ENCODE results near the gene SAMHD1. TPM values are rescaled to one million over a fixed set of nuclear protein-coding genes. Genes with fewer than 3 reads are reported as not detected.
A peak's percentile ranks its signal among the peaks of the same experiment; 100 is the strongest.

Gene SAMHD1
- total and polyA plus RNA-seq, 9 of the 15 experiments (the other 6 are each of a cell fraction or from before 2014, with no cell fraction given) = 6.8 to 20.4 (median 14.8) TPM

DNA sequence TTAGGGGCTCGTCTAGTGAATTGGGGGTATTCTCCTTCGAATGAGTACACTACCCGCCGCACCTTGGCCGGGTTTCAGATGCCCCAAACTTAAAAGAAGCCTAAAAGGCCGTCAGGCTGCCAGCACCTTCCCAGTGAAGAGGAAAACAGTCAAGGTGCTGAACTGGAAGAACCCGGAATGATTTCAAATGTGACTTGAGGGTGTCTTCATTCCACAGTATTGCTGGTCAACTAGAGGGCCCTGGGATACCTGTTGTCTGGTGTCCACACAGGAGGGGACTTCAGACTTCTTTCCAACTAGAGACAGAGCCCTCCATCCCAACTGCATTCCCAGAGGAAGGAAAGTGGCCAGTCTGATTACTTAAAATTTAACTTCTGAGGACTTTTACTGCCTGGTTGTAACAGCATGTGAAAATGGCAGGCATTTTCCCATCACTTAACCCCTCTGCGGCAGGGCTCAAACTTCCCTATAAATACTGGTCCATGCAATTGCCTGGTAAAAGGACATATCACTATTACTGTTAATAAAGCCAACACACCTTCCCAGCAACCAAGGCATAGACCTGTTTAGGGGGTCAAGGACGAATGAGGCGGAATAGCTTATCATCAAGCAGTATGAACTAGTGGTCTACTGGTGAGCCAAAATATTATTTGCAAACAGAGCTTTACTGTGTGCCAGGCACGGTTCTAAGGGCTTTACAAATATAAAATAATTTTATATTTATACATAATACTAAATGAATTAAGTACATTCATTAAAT, 651 bp upstream of the SAMHD1 start (continued):
- TF ChIP-seq, protein P1, sequence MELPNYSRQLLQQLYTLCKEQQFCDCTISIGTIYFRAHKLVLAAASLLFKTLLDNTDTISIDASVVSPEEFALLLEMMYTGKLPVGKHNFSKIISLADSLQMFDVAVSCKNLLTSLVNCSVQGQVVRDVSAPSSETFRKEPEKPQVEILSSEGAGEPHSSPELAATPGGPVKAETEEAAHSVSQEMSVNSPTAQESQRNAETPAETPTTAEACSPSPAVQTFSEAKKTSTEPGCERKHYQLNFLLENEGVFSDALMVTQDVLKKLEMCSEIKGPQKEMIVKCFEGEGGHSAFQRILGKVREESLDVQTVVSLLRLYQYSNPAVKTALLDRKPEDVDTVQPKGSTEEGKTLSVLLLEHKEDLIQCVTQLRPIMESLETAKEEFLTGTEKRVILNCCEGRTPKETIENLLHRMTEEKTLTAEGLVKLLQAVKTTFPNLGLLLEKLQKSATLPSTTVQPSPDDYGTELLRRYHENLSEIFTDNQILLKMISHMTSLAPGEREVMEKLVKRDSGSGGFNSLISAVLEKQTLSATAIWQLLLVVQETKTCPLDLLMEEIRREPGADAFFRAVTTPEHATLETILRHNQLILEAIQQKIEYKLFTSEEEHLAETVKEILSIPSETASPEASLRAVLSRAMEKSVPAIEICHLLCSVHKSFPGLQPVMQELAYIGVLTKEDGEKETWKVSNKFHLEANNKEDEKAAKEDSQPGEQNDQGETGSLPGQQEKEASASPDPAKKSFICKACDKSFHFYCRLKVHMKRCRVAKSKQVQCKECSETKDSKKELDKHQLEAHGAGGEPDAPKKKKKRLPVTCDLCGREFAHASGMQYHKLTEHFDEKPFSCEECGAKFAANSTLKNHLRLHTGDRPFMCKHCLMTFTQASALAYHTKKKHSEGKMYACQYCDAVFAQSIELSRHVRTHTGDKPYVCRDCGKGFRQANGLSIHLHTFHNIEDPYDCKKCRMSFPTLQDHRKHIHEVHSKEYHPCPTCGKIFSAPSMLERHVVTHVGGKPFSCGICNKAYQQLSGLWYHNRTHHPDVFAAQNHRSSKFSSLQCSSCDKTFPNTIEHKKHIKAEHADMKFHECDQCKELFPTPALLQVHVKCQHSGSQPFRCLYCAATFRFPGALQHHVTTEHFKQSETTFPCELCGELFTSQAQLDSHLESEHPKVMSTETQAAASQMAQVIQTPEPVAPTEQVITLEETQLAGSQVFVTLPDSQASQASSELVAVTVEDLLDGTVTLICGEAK (IDR thresholded peaks at IDR 0.05) = peak; percentile 14; the same call in 1 of the 2 replicates
- TF ChIP-seq, protein P1 (CRISPR knock-in tag; IDR thresholded peaks at IDR 0.05) = no peak
- 0 out of 2 replicates have a peak, but pooled peaks have one; percentile 49 for TF ChIP-seq MBD2 (IDR thresholded peaks at IDR 0.05; ENCODE audit: borderline replicate concordance, low read depth)
- no peak for TF ChIP-seq HLTF (IDR thresholded peaks at IDR 0.05)
- TF ChIP-seq CBX2 (IDR thresholded peaks at IDR 0.05; ENCODE audit: insufficient read depth, low read length, poor library complexity, severe bottlenecking) = no peak
- TF ChIP-seq, protein P2, sequence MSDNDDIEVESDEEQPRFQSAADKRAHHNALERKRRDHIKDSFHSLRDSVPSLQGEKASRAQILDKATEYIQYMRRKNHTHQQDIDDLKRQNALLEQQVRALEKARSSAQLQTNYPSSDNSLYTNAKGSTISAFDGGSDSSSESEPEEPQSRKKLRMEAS (CRISPR knock-in tag; IDR thresholded peaks at IDR 0.05) = no peak
- TF ChIP-seq, protein P3, sequence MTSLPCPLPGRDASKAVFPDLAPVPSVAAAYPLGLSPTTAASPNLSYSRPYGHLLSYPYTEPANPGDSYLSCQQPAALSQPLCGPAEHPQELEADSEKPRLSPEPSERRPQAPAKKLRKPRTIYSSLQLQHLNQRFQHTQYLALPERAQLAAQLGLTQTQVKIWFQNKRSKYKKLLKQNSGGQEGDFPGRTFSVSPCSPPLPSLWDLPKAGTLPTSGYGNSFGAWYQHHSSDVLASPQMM (CRISPR knock-in tag; IDR thresholded peaks at IDR 0.05) = no peak
- no peak for TF ChIP-seq MIER1 (IDR thresholded peaks at IDR 0.05; ENCODE audit: low read depth)
- TF ChIP-seq E2F3 (CRISPR knock-in tag; IDR thresholded peaks at IDR 0.05) = no peak

All from K562 (cell line).